Measurements from ENCODE around the gene RBBP6.
A peak's percentile ranks its signal among the peaks of the same experiment; 100 is the strongest.

Gene RBBP6

DNA sequence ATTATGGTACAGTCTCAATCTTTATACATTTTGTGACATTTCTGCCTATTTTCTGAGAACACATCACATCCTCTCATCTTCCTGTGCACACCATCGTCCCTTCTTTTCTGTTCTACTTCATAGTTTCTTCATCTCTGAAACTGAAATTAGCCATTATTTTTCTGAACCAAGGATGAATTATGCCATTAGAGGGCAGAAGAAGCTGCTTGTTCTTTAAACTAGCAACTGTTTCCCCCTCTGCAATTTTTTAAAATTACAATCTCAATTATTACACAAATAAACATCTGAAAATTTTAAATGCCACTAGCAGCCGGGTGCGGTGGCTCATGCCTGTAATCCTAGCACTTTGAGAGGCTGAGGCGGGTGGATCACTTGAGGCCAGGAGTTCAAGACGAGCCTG, 41.3 kb downstream of the RBBP6 start:
- peak; percentile 15; the same call in 1 of the 2 replicates for TF ChIP-seq ZNF654 (tag by site-specific recombination; IDR thresholded peaks at IDR 0.05; ENCODE audit: low read depth)
- TF ChIP-seq ZFP3 (tag by site-specific recombination; IDR thresholded peaks at IDR 0.05; ENCODE audit: low read depth): no peak
- TF ChIP-seq ZBTB48 (tag by site-specific recombination; IDR thresholded peaks at IDR 0.05): no peak
- no peak for TF ChIP-seq ZNF23 (tag by site-specific recombination; IDR thresholded peaks at IDR 0.05; ENCODE audit: borderline replicate concordance)
- TF ChIP-seq ZBTB17 (tag by site-specific recombination; IDR thresholded peaks at IDR 0.05): no peak
- TF ChIP-seq, protein P1, sequence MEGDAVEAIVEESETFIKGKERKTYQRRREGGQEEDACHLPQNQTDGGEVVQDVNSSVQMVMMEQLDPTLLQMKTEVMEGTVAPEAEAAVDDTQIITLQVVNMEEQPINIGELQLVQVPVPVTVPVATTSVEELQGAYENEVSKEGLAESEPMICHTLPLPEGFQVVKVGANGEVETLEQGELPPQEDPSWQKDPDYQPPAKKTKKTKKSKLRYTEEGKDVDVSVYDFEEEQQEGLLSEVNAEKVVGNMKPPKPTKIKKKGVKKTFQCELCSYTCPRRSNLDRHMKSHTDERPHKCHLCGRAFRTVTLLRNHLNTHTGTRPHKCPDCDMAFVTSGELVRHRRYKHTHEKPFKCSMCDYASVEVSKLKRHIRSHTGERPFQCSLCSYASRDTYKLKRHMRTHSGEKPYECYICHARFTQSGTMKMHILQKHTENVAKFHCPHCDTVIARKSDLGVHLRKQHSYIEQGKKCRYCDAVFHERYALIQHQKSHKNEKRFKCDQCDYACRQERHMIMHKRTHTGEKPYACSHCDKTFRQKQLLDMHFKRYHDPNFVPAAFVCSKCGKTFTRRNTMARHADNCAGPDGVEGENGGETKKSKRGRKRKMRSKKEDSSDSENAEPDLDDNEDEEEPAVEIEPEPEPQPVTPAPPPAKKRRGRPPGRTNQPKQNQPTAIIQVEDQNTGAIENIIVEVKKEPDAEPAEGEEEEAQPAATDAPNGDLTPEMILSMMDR (tag by site-specific recombination; IDR thresholded peaks at IDR 0.05): 0 out of 2 replicates have a peak, but pooled peaks have one; percentile 35
- no peak for TF ChIP-seq ZNF544 (tag by site-specific recombination; IDR thresholded peaks at IDR 0.05)
- TF ChIP-seq ZNF791 (tag by site-specific recombination; IDR thresholded peaks at IDR 0.05): no peak
- TF ChIP-seq, protein P2, sequence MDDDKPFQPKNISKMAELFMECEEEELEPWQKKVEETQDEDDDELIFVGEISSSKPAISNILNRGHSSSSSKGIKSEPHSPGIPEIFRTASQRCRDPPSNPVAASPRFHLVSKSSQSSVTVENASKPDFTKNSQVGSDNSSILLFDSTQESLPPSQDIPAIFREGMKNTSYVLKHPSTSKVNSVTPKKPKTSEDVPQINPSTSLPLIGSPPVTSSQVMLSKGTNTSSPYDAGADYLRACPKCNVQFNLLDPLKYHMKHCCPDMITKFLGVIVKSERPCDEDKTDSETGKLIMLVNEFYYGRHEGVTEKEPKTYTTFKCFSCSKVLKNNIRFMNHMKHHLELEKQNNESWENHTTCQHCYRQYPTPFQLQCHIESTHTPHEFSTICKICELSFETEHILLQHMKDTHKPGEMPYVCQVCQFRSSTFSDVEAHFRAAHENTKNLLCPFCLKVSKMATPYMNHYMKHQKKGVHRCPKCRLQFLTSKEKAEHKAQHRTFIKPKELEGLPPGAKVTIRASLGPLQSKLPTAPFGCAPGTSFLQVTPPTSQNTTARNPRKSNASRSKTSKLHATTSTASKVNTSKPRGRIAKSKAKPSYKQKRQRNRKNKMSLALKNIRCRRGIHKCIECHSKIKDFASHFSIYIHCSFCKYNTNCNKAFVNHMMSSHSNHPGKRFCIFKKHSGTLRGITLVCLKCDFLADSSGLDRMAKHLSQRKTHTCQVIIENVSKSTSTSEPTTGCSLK (tag by site-specific recombination; IDR thresholded peaks at IDR 0.05): no peak
- TF ChIP-seq, protein P3, sequence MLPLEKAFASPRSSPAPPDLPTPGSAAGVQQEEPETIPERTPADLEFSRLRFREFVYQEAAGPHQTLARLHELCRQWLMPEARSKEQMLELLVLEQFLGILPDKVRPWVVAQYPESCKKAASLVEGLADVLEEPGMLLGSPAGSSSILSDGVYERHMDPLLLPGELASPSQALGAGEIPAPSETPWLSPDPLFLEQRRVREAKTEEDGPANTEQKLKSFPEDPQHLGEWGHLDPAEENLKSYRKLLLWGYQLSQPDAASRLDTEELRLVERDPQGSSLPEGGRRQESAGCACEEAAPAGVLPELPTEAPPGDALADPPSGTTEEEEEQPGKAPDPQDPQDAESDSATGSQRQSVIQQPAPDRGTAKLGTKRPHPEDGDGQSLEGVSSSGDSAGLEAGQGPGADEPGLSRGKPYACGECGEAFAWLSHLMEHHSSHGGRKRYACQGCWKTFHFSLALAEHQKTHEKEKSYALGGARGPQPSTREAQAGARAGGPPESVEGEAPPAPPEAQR (tag by site-specific recombination; IDR thresholded peaks at IDR 0.05): no peak
- H3K4me3 ChIP-seq (ENCODE audit: low read depth, low read length): no peak overlapping the region
- ChIA-PET CTCF (interaction anchor here (0.6 to 2.5 kb wide), 6 partner anchors 64 to 339 kb away, joined by 3 to 9 read pairs (median 4); no protein-coding TSS in a partner anchor), POLR2A (no interaction called here)
- no peaks in the 10 kb centered on the region for H3K9me3 ChIP-seq (ENCODE audit: control insufficient read depth, insufficient read depth, low read depth, low read length)
- no peaks in the 10 kb centered on the region for H3K36me3 ChIP-seq (ENCODE audit: control insufficient read depth in 2 of 2, insufficient read depth in 1 of 2, low read length in 2 of 2)
- no peaks in the 10 kb centered on the region for H3K4me1 ChIP-seq (ENCODE audit: control insufficient read depth, insufficient read depth, low read length)
- H3K27ac ChIP-seq (ENCODE audit: extremely low read depth, low read depth, low read length): no peak overlapping the region

DNA sequence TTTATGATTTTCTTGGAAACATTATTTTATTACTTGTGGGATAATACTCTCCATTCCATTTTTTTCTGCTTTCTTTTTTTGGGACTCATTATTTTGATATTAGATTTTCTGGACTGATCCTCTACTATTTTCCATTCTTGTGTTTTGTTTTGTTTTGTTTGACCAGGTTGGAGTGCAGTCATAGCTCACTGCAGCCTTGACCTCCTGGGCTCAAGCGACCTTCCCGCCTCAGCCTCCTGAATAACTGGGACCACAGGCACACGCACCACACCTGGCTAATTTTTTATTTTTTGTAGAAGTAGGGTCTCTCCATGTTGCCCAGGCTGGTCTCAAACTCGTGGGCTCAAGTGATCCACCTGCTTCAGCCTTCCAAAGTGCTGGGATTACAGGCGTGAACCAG, 44.1 kb downstream of the RBBP6 start:
- no peaks in the 10 kb centered on the region for H3K36me3 ChIP-seq (ENCODE audit: control insufficient read depth in 2 of 2, insufficient read depth in 1 of 2, low read length in 2 of 2)
- H3K4me3 ChIP-seq (ENCODE audit: low read depth, low read length): no peak overlapping the region
- H3K27ac ChIP-seq (ENCODE audit: extremely low read depth, low read depth, low read length): no peak overlapping the region
- no peaks in the 10 kb centered on the region for H3K9me3 ChIP-seq (ENCODE audit: control insufficient read depth, insufficient read depth, low read depth, low read length)
- TF ChIP-seq ZNF140 (tag by site-specific recombination; IDR thresholded peaks at IDR 0.05): no peak
- TF ChIP-seq, protein P4, sequence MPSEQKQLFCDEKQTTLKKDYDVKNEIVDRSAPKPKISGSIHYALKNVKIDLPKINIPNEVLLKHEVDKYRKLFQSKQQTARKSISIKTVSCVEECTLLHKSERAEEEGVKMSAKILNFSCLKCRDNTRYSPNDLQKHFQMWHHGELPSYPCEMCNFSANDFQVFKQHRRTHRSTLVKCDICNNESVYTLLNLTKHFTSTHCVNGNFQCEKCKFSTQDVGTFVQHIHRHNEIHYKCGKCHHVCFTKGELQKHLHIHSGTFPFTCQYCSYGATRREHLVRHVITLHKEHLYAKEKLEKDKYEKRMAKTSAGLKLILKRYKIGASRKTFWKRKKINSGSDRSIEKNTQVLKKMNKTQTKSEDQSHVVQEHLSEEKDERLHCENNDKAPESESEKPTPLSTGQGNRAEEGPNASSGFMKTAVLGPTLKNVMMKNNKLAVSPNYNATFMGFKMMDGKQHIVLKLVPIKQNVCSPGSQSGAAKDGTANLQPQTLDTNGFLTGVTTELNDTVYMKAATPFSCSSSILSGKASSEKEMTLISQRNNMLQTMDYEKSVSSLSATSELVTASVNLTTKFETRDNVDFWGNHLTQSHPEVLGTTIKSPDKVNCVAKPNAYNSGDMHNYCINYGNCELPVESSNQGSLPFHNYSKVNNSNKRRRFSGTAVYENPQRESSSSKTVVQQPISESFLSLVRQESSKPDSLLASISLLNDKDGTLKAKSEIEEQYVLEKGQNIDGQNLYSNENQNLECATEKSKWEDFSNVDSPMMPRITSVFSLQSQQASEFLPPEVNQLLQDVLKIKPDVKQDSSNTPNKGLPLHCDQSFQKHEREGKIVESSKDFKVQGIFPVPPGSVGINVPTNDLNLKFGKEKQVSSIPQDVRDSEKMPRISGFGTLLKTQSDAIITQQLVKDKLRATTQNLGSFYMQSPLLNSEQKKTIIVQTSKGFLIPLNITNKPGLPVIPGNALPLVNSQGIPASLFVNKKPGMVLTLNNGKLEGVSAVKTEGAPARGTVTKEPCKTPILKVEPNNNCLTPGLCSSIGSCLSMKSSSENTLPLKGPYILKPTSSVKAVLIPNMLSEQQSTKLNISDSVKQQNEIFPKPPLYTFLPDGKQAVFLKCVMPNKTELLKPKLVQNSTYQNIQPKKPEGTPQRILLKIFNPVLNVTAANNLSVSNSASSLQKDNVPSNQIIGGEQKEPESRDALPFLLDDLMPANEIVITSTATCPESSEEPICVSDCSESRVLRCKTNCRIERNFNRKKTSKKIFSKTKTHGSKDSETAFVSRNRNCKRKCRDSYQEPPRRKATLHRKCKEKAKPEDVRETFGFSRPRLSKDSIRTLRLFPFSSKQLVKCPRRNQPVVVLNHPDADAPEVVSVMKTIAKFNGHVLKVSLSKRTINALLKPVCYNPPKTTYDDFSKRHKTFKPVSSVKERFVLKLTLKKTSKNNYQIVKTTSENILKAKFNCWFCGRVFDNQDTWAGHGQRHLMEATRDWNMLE (tag by site-specific recombination; conservative IDR thresholded peaks at IDR 0.05; ENCODE audit: low read depth): no peak
- H3K4me1 ChIP-seq (ENCODE audit: control insufficient read depth, insufficient read depth, low read length): no peaks in the 10 kb centered on the region
- CTCF ChIA-PET: no interaction called here
- POLR2A ChIA-PET: no interaction called here

Data from HEK293 (cell line).